ENCODE data around the gene IQGAP1. TPM values are rescaled to one million over a fixed set of nuclear protein-coding genes. Genes with fewer than 3 reads are reported as not detected.

IQGAP1 gene
- total and polyA plus RNA-seq, 9 of the 15 experiments (the other 6 are each of a cell fraction or from before 2014, with no cell fraction given): 37.6 to 143 (median 77.7) TPM

GRCh38 chr15:90449206-90449735, 61.2 kb downstream of the IQGAP1 start (continued):
- TF ChIP-seq NFATC3 (IDR thresholded peaks at IDR 0.05) (no peak), TGIF2 (CRISPR knock-in tag; IDR thresholded peaks at IDR 0.05) (no peak), ZNF239 (CRISPR knock-in tag; IDR thresholded peaks at IDR 0.05) (no peak), CBFA2T2 (conservative IDR thresholded peaks at IDR 0.05) (no peak), CUX1 (CRISPR knock-in tag; IDR thresholded peaks at IDR 0.05) (no peak), CAMTA2 (CRISPR knock-in tag; conservative IDR thresholded peaks at IDR 0.05) (no peak), CEBPG (CRISPR knock-in tag; IDR thresholded peaks at IDR 0.05) (no peak), CEBPG (tag; conservative IDR thresholded peaks at IDR 0.05 in 1 of 2, IDR thresholded peaks at IDR 0.05 in 1 of 2) (no peak), SNRNP70 (optimal IDR thresholded peaks at IDR 0.05; ENCODE audit: low read depth, low read length) (no peak), ZNF354B (CRISPR knock-in tag; IDR thresholded peaks at IDR 0.05) (no peak)
